HCT116 (cell line): ENCODE data around the gene DDRGK1. TPM values are rescaled to one million over a fixed set of nuclear protein-coding genes. Genes with fewer than 3 reads are reported as not detected.

ENCODE experiments used
- ATAC-seq: fragments of 200-7000 bp; cut with Tn5 transposase; 2 replicates; pipeline ENCODE4 v1.9.1; 2020; ENCODE audit warnings: mild to moderate bottlenecking, moderate library complexity
- BruUV-seq: library from RNA; stranded (reverse); fragments of 400-500 nt; replicated peaks from 2 replicates; lab custom pipeline; 2021; lab: Mats Ljungman, UMichigan
- CTCF ChIA-PET: fragments of 300-600 bp; sonication (Branson Sonifier 250); formaldehyde crosslinking; loops from one replicate; lab custom pipeline; 2021; ENCODE audit warnings: antibody characterized with exemption; lab: Charles Lee
- POLR2A ChIA-PET: fragments of 300-600, 350-600 bp; sonication (Branson Sonifier 250); formaldehyde crosslinking; loops from one replicate; lab custom pipeline; 2021; ENCODE audit warnings: antibody characterized with exemption; lab: Charles Lee
- RAD21 ChIA-PET, 2 experiments: fragments of 300-600 bp; sonication (Branson Sonifier 250); formaldehyde crosslinking; loops; one replicate each; lab custom pipeline; 2023; ENCODE audit warnings: low total read pairs in 2 of 2; ENCODE audit not compliant: uncharacterized antibody in 2 of 2, unreplicated experiment in 2 of 2, low non-redundant PET in 1 of 2; lab: Charles Lee
- DNase-seq: peaks from one replicate; pipeline ENCODE4 v3.0.0-alpha.2; 2010; ENCODE audit warnings: low read depth, low spot score
- H2AFZ ChIP-seq: fragments of 200-600 bp; shearing (Covaris generic), sonication (generic); 2 replicates; pipeline ENCODE4 v1.6.1; 2017; ENCODE audit warnings: low read depth, mixed run types, mixed read lengths, antibody characterized with exemption, low read length; ENCODE audit not compliant: poor library complexity, severe bottlenecking
- H3K27ac ChIP-seq: 2 replicates; pipeline ENCODE4 v1.5.1; 2012; ENCODE audit warnings: low read depth, low read length
- H3K27me3 ChIP-seq: fragments of 200-600 bp; sonication (generic); 2 replicates; pipeline ENCODE4 v1.6.1; 2016; ENCODE audit warnings: mixed run types, low read length, mixed read lengths; ENCODE audit not compliant: insufficient read depth
- H3K36me3 ChIP-seq, 2 experiments: fragments of 200-500 bp in 1 of 2; fragments of 200-600 bp in 1 of 2; sonication (Bioruptor generic) in 1 of 2; sonication (generic) in 1 of 2; 2 replicates each; pipeline versions ENCODE4 v1.5.1 to v1.6.1; 2014 to 2016; ENCODE audit warnings: low read length in 2 of 2, inconsistent platforms in 1 of 2, mixed read lengths in 1 of 2, mixed run types in 1 of 2; ENCODE audit not compliant: insufficient read depth in 2 of 2, control insufficient read depth in 1 of 2
- H3K4me1 ChIP-seq, 2 experiments: fragments of 200-600 bp in 1 of 2; sonication (generic) in 1 of 2; 2 replicates each; pipeline versions ENCODE4 v1.5.1 to v1.6.1; 2012 to 2017; ENCODE audit warnings: low read length in 2 of 2, inconsistent platforms in 1 of 2, mild to moderate bottlenecking in 1 of 2, mixed read lengths in 1 of 2, mixed run types in 1 of 2, moderate library complexity in 1 of 2; ENCODE audit not compliant: insufficient read depth in 2 of 2, control insufficient read depth in 1 of 2
- H3K4me2 ChIP-seq: fragments of 200-600 bp; sonication (generic); 2 replicates; pipeline ENCODE4 v1.6.1; 2017; ENCODE audit warnings: mixed run types, low read length, mixed read lengths
- H3K4me3 ChIP-seq, 2 experiments: fragments of 200-600 bp in 1 of 2; sonication (generic) in 1 of 2; replicated peaks in 1 of 2; 2 replicates each; pipeline ENCODE4 v1.5.1; 2011 to 2016; ENCODE audit warnings: low read length in 2 of 2, control low read depth in 1 of 2, low read depth in 1 of 2, mild to moderate bottlenecking in 1 of 2, mixed read lengths in 1 of 2, mixed run types in 1 of 2
- H3K79me2 ChIP-seq: fragments of 200-600 bp; sonication (generic); 2 replicates; pipeline ENCODE4 v1.6.1; 2017; ENCODE audit warnings: mild to moderate bottlenecking, mixed run types, low read length, moderate library complexity, mixed read lengths; ENCODE audit not compliant: insufficient read depth
- H3K9ac ChIP-seq: fragments of 200-600 bp; sonication (generic); 2 replicates; pipeline ENCODE4 v1.6.1; 2016; ENCODE audit warnings: low read length, mixed read lengths
- H3K9me2 ChIP-seq: fragments of 200-600 bp; sonication (generic), shearing (Covaris generic); 2 replicates; pipeline ENCODE4 v1.6.1; 2017; ENCODE audit warnings: mixed run types, mild to moderate bottlenecking, moderate library complexity; ENCODE audit not compliant: insufficient read depth
- H3K9me3 ChIP-seq, 2 experiments: fragments of 200-500 bp in 1 of 2; fragments of 200-600 bp in 1 of 2; sonication (Bioruptor generic) in 1 of 2; sonication (generic) in 1 of 2; 2 replicates each; pipeline ENCODE4 v1.6.1; 2014 to 2017; ENCODE audit warnings: low read length in 2 of 2, mixed read lengths in 2 of 2, inconsistent platforms in 1 of 2, low read depth in 1 of 2, mild to moderate bottlenecking in 1 of 2, mixed run types in 1 of 2, moderate library complexity in 1 of 2; ENCODE audit not compliant: control insufficient read depth in 1 of 2, insufficient read depth in 1 of 2
- H4K20me1 ChIP-seq: fragments of 200-600 bp; sonication (generic), shearing (Covaris generic); 2 replicates; pipeline ENCODE4 v1.6.1; 2017; ENCODE audit warnings: mixed run types, mild to moderate bottlenecking, moderate library complexity; ENCODE audit not compliant: insufficient read depth
- CBX3 ChIP-seq: IDR thresholded peaks from 2 replicates; pipeline ENCODE4 v1.6.1; 2012; ENCODE audit warnings: low read depth
- CEBPB ChIP-seq: IDR thresholded peaks from 2 replicates; pipeline ENCODE4 v1.6.1; 2012; ENCODE audit warnings: low read depth
- ELF1 ChIP-seq: IDR thresholded peaks from 2 replicates; pipeline ENCODE4 v1.6.1; 2012; ENCODE audit warnings: low read depth, borderline replicate concordance
- EZH2phosphoT487 ChIP-seq: fragments of 200-600 bp; IDR thresholded peaks from 2 replicates; pipeline ENCODE4 v1.6.1; 2018; ENCODE audit warnings: antibody characterized with exemption, borderline replicate concordance
- FOSL1 ChIP-seq: IDR thresholded peaks from 2 replicates; pipeline ENCODE4 v1.6.1; 2012; ENCODE audit warnings: low read depth
- POLR2AphosphoS5 ChIP-seq: IDR thresholded peaks from 2 replicates; pipeline ENCODE4 v1.6.1; 2011; ENCODE audit warnings: mild to moderate bottlenecking, low read depth, low read length, moderate library complexity
- SIN3A ChIP-seq: IDR thresholded peaks from 2 replicates; pipeline ENCODE4 v1.6.1; 2012; ENCODE audit warnings: low read depth
- SP1 ChIP-seq: IDR thresholded peaks from 2 replicates; pipeline ENCODE4 v1.6.1; 2012; ENCODE audit warnings: low read depth
- TCF7L2 ChIP-seq: IDR thresholded peaks from 2 replicates; pipeline ENCODE4 v1.7.0; 2011; ENCODE audit warnings: borderline replicate concordance, inconsistent platforms; ENCODE audit not compliant: insufficient read depth, insufficient read length; ENCODE audit errors: extremely low read depth
- YY1 ChIP-seq: IDR thresholded peaks from 2 replicates; pipeline ENCODE4 v1.6.1; 2011; ENCODE audit warnings: low read length, low read depth, moderate library complexity, mild to moderate bottlenecking; ENCODE audit not compliant: insufficient replicate concordance; ENCODE audit errors: extremely low read depth
- ZFX ChIP-seq: fragments of 450-650 bp; IDR thresholded peaks from 2 replicates; pipeline ENCODE4 v1.6.1; 2017
- ZNF274 ChIP-seq: fragments of 200-500 bp; sonication (Bioruptor generic); IDR thresholded peaks from 2 replicates; pipeline ENCODE4 v1.6.1; 2014; ENCODE audit warnings: mild to moderate bottlenecking, low read depth, low read length, inconsistent platforms
- intact Hi-C: fragments of 100-400 bp; cut with micrococcal nuclease; formaldehyde crosslinking; loops from 2 replicates; pipeline ENCODE4 v1.10.0; 2022
- total RNA-seq: library from RNA; stranded (reverse); gene quantifications from one replicate; pipeline ENCODE4 v1.2.1, GENCODE V29; 2021; ENCODE audit not compliant: unreplicated experiment
- TF ChIP-seq, protein P1 (sequence below), 3 experiments: fragments of 200-600 bp in 1 of 3; sonication (generic) in 1 of 3; IDR thresholded peaks in 2 of 3; conservative IDR thresholded peaks in 1 of 3; 2 replicates each; pipeline ENCODE4 v1.5.1; 2012 to 2017; ENCODE audit warnings: low read depth in 2 of 3, low read length in 2 of 3, antibody characterized with exemption in 1 of 3, borderline replicate concordance in 1 of 3, control low read depth in 1 of 3, mild to moderate bottlenecking in 1 of 3, mixed read lengths in 1 of 3, mixed run types in 1 of 3, moderate library complexity in 1 of 3; ENCODE audit not compliant: insufficient read depth in 1 of 3

DDRGK1 gene
- total RNA-seq, 1 experiment from 2014 or later, result 45.8 TPM

DNA sequence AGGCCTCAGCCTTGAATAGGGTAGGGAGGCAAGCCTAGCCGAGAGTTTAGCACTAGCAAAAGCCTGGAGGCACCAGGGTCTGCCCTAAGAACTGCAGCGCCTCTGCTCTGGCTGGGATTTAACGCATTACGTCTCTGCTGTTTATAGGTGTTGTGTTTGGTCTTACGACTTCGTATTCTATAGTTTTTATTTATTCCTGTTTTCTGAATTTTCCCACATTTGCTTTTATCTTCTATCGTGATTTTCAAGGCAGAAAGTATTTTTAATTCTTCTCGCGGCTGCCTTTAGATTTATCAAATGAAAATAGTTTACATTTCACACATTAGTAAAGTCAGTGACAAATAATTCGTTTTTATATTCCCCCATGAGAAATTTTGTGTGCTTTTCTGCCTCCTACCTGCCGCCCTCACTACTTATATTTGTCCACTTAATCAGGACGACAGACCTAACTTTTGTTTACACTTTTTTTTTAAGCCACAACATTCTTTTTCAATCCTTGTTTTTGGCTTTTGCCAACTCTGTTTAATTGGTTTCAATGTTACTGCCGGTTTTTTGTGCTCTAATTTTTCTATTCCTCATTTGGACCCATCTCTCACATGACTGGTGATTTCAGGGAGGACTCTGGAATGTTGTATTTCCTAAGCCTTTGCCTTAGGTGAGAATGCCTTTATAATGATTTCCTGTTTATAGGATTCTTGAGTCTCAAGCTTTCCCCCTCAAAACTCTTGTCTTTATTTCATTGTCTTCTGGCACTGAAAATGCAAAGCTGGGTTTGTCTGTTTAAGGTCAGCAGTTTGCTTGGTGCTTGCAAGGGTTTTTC lies 29.8 kb downstream of the DDRGK1 start:
- ChIA-PET CTCF (no interaction called here), RAD21 (no interaction called here)
- H3K4me3 ChIP-seq, result peak overlapping the region; percentile 76 to 89
- H3K4me1 ChIP-seq, result peaks cover 7 to 24% of the 10 kb centered on the region in 2 experiments; a peak in 3 of 4 replicates
- DNase-seq, result peak; percentile 26
- H3K9me3 ChIP-seq, result no peaks in the 10 kb centered on the region
- intact Hi-C loops, result no loop called here
- TF ChIP-seq YY1 (no peak), CBX3 (no peak), ELF1 (no peak), EZH2phosphoT487 (no peak), SP1 (0 out of 2 replicates have a peak, but pooled peaks have one; percentile 17), FOSL1 (no peak), POLR2AphosphoS5 (no peak), CEBPB (no peak), TCF7L2 (no peak), ZNF274 (no peak), SIN3A (no peak), ZFX (peak; percentile 29; the same call in 1 of the 2 replicates)
- TF ChIP-seq, protein P1, sequence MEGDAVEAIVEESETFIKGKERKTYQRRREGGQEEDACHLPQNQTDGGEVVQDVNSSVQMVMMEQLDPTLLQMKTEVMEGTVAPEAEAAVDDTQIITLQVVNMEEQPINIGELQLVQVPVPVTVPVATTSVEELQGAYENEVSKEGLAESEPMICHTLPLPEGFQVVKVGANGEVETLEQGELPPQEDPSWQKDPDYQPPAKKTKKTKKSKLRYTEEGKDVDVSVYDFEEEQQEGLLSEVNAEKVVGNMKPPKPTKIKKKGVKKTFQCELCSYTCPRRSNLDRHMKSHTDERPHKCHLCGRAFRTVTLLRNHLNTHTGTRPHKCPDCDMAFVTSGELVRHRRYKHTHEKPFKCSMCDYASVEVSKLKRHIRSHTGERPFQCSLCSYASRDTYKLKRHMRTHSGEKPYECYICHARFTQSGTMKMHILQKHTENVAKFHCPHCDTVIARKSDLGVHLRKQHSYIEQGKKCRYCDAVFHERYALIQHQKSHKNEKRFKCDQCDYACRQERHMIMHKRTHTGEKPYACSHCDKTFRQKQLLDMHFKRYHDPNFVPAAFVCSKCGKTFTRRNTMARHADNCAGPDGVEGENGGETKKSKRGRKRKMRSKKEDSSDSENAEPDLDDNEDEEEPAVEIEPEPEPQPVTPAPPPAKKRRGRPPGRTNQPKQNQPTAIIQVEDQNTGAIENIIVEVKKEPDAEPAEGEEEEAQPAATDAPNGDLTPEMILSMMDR (IDR thresholded peaks at IDR 0.05 in 2 of 3, conservative IDR thresholded peaks at IDR 0.05 in 1 of 3; ENCODE audit: borderline replicate concordance in 1 of 3, insufficient read depth in 1 of 3, low read depth in 2 of 3, low read length in 2 of 3), result peak in 1 of 3 experiments; percentile 5; a peak in 1 of 6 replicates
- TF ChIP-seq, all 23 proteins: peak for 3
- no peaks in the 10 kb centered on the region for H3K79me2 ChIP-seq
- H3K27ac ChIP-seq, result peak overlapping the region; percentile 64
- BruUV-seq, result TSS peak; percentile 61
- peak overlapping the region; percentile 100 for H3K4me2 ChIP-seq
- no peaks in the 10 kb centered on the region for H3K9me2 ChIP-seq
- peak overlapping the region; percentile 72 for H3K9ac ChIP-seq
- POLR2A ChIA-PET, result no interaction called here
- H3K36me3 ChIP-seq, result no peaks in the 10 kb centered on the region
- peak overlapping the region; percentile 94 for H2AFZ ChIP-seq
- H3K27me3 ChIP-seq, result no peaks in the 10 kb centered on the region
- H4K20me1 ChIP-seq, result no peaks in the 10 kb centered on the region
- no peak for ATAC-seq
